Activated CD8-positive, alpha-beta memory T cell treated with anti-CD3 and anti-CD28 coated beads for 4 hours (primary cell): ENCODE measurements around the gene GTF2F2.

Experiments used
- DNase-seq, 2 donors: peaks; one replicate each; pipeline ENCODE4 v3.0.0-alpha.2; 2020; ENCODE audit warnings: low read depth in 2 of 2

The GTF2F2 gene

GRCh38 chr13:45333251-45333976, 213.1 kb downstream of the GTF2F2 start:
- no peak for DNase-seq
